Hematopoietic multipotent progenitor cell treated with erythropoietin and hydrocortisone succinate and interleukin-3 and kit ligand, for 6 days (in vitro differentiated cells): Measurements from ENCODE around the gene ANK3.

ENCODE experiments used
- DNase-seq: peaks from one replicate; pipeline ENCODE4 v3.0.0-alpha.2; 2015

Gene ANK3

DNA sequence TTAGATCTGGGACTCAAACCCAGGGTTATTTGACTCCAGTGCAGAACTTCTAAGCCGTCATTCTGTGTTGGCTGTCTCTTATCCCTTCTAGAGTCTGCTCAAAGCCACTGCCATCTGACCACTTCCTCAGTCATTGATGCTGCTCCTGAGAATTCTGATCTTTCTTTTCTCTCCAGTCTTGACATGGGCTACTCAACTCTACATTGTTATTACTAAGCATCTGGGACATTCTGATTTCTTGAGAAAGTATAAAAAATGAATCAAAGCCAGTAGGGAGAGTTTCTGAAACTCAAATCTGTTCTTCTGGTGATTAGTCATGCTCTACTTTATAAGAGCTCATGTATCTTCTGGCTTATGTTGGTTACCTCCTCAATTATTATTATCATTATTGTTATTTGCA, 48.7 kb downstream of the ANK3 start:
- DNase-seq, result no peak

DNA sequence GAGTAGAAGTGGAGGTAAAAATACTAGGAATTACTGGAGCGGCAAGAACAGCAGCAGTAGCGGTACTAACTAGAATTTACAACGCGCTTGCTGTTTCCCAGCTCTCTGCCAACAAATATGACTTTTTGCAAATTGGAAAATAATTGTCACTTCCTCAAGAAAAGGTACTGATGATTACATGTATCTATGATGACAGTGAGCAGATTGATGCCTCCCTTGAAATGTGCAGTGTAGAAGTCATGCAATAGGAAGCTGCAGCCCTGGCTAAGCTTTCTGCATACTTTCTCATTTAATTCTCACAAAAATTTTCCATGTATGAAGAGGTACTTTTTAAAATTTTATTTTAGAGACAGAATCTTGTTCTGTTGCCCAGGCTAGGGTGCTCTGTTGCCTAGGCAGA, 49.9 kb downstream of the ANK3 start:
- no peak for DNase-seq

DNA sequence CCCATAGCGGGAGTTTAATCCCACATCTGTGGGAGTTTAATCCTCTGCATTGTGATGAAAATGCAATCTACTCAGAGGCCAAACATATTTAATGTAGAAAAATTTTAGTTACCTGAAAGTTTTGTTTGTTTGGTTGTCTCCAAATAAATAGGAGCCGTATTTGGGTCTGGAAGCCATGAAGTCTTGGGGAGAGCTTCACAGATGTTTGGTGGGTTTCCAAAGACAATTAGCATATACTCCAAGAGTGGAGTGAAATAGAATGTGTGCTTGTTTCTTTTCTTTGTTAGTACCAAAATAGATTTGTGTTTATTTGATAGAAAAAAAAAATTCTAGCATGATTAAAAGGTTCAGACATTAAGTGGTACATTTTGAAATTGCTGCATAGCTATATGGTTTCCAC, 50.9 kb downstream of the ANK3 start:
- DNase-seq, result no peak

DNA sequence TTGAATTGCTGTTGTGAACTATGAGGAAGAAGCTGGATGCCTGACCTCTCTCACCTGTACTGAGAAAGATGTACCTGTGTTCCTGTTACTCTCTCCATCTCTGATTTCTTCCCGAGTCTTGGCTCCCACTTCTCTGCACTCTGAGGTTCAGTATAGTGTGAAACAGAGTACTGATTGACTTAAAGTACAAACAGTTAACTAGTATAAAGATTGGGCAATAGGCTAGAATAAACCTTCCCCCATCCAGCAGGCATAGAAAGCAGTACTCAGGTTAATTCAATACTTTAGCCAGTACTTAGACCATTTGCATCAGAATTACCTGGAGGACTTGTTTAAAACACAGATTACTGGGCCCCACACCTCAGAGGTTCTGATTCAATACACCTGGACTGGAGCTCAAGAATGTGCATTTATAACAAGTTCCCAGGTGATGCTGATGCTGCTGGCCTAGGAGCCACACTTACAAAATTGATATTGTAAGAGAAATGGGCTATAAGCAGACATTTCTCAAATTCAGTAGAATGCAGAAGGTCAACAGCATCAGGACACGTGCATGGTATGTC, 51.6 kb downstream of the ANK3 start:
- no peak for DNase-seq

DNA sequence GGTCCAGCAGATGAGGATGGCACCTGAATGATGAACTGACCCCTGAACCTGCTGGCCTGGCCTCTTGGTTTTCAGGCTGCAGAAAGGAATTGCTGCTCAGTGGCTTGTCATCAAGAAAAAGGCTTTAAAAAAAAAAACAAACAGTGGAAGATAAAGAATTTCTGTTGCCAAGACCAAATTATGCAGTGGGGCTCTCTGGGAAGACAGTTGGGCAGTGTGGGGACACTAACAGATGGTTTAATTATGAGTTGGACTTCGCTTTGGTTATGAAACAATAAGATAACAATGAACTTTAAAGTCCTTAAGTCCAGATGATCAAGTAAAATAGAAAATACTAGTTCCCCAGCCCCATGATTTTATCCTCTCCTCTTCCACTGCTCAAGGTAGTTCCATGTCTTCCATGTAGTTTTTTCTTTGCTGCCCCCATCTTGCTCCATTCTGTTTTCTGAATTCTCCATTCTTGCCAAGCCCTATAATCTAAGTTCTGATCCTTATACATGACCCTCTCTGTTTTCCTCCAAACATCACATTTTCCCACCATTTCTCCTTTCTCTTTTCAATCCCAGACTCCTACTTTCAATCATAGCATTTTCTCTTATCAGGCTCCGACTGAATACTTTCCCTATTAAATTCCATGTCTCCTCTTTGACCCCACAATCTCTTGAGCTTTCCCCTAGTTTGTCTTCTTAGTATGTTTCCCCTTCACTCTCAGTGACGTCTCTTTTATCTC, 52.6 kb downstream of the ANK3 start:
- no peak for DNase-seq

DNA sequence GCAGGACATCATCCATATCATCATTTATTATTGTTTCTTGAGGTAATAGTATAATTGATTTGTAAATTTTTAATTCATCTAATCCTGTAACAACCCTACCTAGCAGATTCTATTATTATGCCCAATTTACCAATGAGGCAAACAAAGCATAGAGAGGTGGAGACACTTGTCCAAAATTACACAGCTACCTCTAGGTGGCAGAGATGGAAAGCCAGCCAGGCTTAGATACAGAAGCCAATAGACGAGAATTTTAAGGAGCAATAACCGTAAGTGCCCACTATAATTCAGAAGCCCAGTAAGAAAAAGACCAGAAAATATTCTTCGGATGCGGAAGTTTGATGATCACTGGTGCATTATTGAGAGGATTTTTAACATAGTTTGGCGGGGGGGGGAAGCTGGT, 54.0 kb downstream of the ANK3 start:
- DNase-seq, result peak; percentile 3

DNA sequence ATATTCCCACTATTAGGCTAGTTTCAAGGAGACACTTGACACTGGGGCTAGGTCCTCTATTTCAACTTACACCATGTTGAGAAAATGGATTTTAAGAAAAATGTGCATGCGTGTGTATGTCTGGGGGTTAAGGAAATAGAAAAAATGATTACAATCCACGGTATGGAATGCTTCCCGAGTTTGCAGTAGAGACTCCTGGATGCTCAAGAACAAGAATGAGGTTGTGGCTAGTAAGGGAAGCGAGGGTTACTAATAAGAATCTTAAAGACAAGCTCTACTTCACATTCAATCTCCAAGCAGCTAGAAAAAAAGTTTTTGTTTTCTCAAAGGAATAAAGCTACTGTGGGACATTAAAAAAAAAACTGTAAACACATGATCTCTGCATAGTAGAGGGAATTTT, 54.7 kb downstream of the ANK3 start:
- no peak for DNase-seq

DNA sequence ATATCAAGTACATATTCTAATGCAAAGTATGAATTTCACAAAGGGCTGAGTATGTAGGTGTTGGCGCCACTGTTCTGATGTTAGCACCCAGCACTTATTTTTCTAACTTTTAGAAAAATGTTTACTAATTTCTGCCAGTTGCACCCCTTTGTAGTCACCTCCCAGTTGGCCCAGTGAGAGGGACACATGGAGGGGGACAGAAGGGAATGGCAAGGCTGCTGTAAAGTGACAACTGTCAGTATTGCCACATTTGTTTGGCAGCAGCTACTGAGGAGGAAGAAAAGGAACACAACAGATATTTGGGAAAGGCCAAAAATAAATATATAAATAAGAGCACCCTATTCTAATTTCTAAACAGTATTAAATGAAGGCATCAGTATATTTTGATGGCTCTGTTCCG, 57.3 kb downstream of the ANK3 start:
- no peak for DNase-seq

DNA sequence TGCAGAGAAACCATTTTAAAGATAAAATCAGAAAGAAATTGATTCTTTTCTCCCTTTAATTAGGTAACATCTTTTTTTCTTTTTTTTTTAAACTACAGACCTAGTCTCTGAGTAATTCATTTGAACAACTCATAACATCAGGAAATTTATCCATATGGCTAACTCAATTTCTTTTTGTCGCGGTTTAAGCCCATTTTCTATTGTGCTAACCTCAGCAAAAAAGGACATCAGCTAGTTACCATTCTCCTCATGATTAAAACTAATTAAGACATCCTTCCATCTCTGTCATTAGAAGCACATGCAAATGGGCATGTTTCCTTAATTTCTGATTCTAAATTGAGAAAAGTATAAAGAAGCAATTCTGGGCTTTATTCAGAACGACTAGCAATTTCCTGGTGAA, 57.8 kb downstream of the ANK3 start:
- DNase-seq, result no peak

DNA sequence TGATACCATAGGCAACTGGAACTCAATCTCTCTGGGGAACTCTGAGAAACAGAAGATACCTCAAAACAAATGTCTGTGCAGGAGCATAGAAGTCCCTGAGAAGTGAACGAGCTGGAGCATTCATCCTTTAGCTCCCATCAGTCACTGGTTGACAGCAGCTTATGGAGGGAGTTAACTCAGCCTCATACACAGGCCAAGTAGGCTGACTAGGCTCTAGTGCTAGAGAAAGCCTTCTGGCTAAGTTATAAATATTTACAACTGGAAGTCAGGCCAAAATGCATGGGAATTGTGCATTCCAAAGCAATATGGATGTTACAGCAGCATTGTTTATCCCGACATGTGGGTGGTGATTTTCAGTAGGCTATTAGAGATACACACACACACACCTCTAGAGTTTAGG, 66.5 kb downstream of the ANK3 start:
- DNase-seq, result no peak

DNA sequence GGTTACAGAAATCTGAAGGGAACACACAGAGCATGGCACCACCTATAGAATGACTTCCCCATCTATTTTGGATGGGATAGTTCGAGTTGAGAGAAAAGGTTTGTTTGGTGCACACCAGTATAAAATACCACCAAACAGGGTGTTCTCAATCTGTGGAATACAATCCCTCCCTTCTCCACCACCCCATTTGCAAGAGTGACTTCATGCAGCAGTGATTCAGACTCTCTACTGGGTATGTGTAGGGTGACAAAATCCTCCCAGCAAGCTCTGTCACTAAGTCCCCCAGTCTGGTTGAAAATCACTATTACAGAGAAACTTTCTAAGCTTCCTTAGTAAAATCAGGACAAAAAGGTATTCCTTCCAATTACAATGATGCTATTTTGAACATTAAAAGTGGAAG, 69.0 kb downstream of the ANK3 start:
- no peak for DNase-seq

DNA sequence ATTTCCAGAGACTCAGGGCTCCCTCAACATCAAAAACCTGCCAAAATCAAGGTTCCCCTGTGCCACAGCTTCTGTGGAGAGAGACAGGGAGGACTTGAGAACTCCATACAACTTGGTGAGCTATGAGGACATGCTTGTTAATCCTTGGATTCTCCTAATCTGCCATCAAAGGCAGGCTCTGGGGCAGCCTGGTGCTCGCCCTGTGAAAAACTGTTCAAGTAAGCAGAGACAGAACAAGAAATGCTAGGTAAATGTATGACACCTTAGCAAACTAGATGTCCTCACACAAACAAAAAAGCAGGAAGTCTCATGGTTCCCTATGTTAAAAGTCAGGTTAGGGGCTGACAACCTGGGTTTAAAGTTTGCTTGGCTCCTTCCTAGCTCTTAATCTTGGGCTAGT, 73.6 kb downstream of the ANK3 start:
- DNase-seq, result no peak

DNA sequence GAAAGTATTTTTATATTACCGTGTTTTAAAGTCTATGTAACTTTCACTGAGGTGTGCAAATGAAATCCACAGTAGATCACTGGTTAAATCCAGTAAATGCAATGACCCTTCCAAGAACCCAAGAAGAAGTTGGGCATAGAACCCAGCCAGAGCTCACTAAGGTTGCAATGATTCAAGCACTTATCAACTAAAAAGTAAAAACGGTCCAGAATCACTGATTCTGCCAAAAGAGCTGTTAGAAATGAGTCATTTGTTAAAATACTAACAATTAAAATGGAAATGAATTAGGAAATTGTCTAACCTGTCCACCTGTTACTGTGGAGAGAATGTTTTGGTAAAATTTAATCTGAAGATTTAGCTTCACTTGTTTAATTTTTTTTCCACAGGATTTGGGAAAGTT, 74.4 kb downstream of the ANK3 start:
- DNase-seq, result no peak

DNA sequence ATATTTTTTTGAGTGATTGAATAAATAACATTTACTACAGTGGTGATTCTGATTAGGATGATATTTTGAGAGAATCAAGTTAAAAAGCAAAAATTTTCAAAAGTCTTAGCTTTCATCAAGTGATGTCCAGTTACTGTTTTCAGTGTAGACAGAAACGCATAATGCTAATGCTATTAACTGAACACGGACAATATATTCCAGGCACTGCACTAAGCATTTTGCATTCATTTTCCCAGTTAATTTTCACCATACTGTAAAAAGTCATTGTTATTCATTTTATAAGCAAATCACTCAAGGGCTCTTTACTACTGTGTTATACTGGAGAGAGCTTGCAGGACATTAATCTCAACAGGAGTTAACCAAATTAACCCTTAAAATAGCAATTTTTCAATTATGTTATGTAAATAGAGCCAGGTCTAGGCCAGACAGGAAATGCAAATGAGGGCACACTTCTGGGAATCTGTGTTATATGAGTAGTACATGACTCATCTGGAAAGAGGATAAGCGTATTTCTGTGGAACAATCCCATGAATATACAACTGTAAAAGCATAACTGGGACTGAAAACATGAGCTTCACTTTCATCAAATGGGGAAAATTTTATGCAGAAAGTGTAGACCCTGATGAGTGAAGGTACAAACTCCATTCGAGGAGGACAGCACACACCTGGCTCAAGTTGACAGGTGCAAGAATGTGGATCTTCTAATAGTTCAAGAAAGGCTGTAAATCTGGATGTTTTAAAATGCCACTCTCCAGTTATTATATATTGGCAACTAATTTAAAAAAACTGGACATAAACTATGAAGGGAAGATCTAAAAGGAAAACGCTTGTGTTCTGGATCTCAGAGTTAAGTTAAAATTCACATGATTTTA, 75.4 kb downstream of the ANK3 start:
- DNase-seq, result no peak

DNA sequence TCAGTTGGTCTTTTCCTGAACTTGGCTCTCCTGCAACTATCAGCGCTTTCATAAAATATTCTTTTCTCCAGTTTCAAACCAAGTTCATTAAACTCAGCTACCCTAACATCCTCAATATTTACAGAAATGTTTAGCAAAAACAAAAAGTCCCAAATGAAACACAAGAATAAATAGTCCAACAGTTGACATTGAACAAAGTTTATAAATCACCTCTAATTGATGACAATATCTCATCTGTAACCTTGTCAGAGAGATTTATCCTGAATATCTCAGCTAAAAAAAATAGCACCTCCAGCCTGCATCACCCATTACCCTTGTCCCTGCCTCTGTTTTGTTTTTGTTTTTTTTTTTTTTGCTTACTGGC, 76.1 kb downstream of the ANK3 start:
- DNase-seq, result no peak

DNA sequence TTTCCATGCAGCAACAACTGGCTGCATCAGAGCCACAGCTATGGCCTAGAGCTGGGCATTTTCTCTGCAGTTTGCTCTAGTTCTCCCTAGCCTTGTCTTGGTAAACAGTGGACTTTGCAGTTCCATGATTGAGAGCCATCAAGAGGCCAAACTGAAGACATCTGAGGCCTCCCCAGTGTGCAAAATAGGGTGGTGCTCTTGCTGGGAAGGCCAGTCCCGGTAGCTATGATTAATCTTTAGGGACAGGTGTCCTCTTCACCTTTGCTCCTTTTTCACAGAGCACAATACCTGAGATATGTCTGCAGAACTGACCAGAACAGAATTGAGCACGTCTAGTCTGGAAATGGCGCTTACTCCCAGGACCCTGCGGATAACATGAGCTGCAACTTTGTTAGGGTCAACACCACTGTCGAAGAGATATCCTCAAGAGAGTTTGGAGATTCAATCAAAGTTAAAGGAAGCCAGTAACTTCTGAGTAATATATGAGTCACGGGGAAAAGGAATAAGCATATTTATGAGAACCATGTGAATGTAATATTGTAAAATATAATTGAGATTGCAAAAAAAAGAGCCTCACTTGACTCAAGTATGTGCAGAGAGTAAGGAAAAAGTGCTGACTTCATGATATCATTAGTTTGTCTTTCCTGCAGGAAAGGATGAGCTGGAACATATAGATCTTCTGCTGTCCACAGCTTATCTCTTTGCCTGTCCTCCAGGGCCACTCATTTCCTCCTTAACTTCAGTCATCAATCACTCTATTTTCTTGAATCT, 76.7 kb downstream of the ANK3 start:
- DNase-seq, result no peak

DNA sequence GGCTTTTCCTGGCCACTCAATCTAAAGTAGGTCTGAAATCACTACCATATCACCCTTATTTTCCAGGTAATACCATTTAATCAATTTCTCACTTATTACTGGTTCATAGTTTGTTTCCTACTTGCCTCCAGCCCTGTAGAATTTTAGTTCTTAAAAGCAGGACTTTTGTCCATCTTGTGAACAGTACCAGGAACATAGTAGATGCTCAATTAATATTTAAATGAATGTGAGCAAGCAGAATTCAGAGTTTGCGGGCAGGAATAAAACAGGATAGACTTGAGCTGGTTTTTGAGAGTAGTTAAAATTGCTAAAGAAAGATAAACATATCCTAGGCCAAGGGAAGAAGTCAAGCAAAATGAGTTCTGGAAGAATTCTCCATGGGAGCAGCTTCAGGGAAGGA, 77.9 kb downstream of the ANK3 start:
- no peak for DNase-seq

DNA sequence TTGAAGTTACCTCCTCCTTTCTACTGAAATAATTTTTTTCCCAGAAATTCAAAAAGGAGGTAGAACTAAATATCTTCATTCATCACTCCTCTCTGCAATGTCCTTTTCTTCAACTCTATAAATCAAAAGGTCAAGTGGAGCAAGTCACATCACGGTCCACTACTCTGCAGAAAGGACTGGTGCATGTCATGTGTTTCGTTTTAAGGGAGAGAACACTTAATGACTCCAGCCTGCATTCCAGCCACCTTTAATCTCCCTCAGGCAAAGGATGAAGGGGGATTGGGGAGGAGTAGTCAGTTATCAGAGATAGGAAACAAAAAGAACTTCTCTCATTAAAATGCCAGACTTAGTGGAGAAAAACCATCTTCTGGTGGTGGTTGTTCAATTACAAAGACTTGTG, 78.9 kb downstream of the ANK3 start:
- no peak for DNase-seq

DNA sequence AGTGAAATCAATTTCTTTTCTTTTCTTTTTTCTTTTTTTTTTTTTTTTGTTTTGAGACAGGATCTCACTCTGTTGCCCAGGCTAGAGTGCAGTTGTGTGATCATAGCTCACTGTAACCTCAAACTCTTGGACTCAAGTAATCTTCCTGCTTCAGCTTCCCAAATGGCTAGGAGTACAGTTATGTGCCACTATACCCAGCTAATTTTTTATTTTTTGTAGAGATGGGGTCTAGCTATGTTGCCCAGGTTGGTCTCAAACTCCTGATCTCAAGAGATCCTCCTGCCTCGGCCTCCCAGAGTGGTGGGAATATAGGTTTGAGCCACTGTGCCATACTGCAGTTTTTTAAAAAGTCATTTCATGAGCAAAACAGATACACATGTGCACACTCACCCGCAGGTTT, 79.8 kb downstream of the ANK3 start:
- no peak for DNase-seq

DNA sequence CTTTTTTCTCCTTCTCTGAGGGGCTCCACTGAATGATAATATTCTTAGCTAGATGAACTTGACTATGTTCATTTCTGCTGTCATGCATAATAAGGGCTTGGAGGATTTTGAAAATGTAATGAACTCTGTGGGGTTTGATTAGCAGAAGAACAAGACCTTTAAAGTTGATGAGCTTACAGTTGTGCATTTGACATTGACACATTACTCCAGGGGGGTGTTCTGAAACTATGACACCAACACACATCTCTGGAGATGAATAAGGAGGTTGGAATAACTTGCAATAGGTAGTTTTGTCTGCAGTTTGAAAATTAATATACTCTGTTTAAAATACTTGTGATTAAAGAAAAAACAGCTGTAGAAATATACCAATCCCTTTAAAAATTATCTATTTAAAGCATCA, 80.3 kb downstream of the ANK3 start:
- DNase-seq, result no peak

DNA sequence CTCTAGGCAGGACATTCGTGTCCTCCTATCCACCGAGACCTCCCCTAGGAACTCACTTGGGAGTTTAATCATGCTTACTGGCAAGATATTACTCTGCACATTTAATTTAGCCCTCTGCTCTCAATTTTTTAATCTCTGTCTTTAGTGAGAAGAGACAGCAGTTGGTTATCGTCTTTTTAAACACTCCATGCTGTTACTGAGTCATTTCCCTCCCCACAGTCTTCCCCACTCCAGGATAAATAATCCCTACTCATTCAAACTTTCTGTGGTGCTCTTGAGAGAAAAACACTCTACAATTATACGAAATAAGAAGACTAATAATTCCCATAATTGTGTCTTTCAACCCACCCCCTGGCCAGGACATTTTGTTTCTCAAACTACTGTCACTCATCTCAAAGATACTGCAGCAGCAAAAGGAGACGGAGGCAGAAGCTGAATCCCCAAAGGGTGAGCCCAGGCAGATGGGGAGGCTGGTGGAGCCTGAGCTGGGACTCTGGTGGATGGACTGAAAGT, 84.2 kb downstream of the ANK3 start:
- no peak for DNase-seq

DNA sequence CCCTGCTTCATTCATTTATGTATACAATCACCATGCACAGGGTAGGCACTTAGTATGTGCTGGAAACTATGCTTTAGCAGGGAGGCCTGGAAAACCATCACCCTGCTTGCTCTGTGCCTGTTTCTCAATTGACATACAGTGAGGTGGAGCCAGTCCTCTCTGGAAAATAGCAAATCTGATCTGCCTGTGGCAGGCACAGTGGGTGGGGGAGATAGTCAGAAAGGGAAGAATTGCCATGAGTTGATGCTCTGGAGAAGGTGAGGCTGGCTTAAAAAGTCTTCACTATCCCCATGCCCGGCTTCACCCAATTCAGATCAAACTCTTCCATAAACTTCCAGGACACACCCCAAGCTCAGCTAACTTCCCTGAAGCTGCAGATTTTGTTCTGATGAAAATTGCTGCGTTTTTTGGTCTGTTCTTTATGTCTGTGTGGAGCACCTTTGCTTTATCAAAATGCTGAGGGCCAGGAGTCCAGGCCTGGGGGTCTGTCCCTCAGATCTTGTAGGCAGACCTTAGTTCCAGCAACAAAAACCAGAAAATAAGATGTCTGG, 84.8 kb downstream of the ANK3 start:
- DNase-seq, result no peak

DNA sequence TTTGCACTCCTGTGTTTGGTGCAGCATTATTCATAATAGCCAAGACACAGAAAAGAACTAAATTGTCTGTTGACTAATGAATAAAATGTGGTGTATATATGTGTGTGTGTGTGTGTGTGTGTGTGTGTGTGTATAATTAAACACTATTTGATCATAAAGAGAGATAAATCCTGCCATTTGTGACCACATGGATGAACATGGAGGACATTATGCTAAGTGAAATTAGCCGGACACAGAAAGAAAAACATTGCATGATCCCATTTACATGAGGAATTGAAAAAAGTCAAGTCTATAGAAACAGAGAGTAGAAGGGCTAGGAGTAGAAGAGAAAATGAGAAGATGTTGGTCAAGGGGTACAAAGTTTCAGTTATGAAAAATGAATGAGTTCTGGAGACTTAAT, 85.9 kb downstream of the ANK3 start:
- DNase-seq, result no peak
